ENCODE measurements around the gene UNK.

- TF ChIP-seq CTCF (IDR thresholded peaks at IDR 0.05; ENCODE audit: low read depth, low read length) (no peak), EZH2phosphoT487 (IDR thresholded peaks at IDR 0.05; ENCODE audit: low read depth) (no peak)
Measured at GRCh38 chr17:75810216-75810615, 25.6 kb downstream of the UNK start.

All from OCI-LY3 (cell line).